HCT116 (cell line): Measurements from ENCODE around the gene DUSP28.

ENCODE experiments used
- CBX3 ChIP-seq: IDR thresholded peaks from 2 replicates; pipeline ENCODE4 v1.6.1; 2012; ENCODE audit warnings: low read depth
- CTCF ChIP-seq, 3 experiments: fragments of 200-600 bp in 1 of 3; sonication (generic) in 1 of 3; IDR thresholded peaks in 2 of 3; conservative IDR thresholded peaks in 1 of 3; 2 replicates each; pipeline ENCODE4 v1.5.1; 2012 to 2017; ENCODE audit warnings: low read depth in 2 of 3, low read length in 2 of 3, antibody characterized with exemption in 1 of 3, borderline replicate concordance in 1 of 3, control low read depth in 1 of 3, mild to moderate bottlenecking in 1 of 3, mixed read lengths in 1 of 3, mixed run types in 1 of 3, moderate library complexity in 1 of 3; ENCODE audit not compliant: insufficient read depth in 1 of 3
- EGR1 ChIP-seq: IDR thresholded peaks from 2 replicates; pipeline ENCODE4 v1.6.1; 2012; ENCODE audit warnings: low read depth
- EZH2 ChIP-seq: fragments of 200-600 bp; sonication (generic); IDR thresholded peaks from 2 replicates; pipeline ENCODE4 v1.6.1; 2017; ENCODE audit warnings: antibody characterized with exemption, mixed run types
- EZH2phosphoT487 ChIP-seq: fragments of 200-600 bp; IDR thresholded peaks from 2 replicates; pipeline ENCODE4 v1.6.1; 2018; ENCODE audit warnings: antibody characterized with exemption, borderline replicate concordance
- FOSL1 ChIP-seq: IDR thresholded peaks from 2 replicates; pipeline ENCODE4 v1.6.1; 2012; ENCODE audit warnings: low read depth
- MAX ChIP-seq: IDR thresholded peaks from 2 replicates; pipeline ENCODE4 v1.6.1; 2012
- POLR2A ChIP-seq: IDR thresholded peaks from 2 replicates; pipeline ENCODE4 v1.7.0; 2011; ENCODE audit warnings: borderline replicate concordance; ENCODE audit not compliant: insufficient read depth, insufficient read length; ENCODE audit errors: extremely low read depth
- POLR2AphosphoS5 ChIP-seq: IDR thresholded peaks from 2 replicates; pipeline ENCODE4 v1.6.1; 2011; ENCODE audit warnings: mild to moderate bottlenecking, low read depth, low read length, moderate library complexity
- SIN3A ChIP-seq: IDR thresholded peaks from 2 replicates; pipeline ENCODE4 v1.6.1; 2012; ENCODE audit warnings: low read depth
- TCF7L2 ChIP-seq: IDR thresholded peaks from 2 replicates; pipeline ENCODE4 v1.7.0; 2011; ENCODE audit warnings: borderline replicate concordance, inconsistent platforms; ENCODE audit not compliant: insufficient read depth, insufficient read length; ENCODE audit errors: extremely low read depth
- ZBTB33 ChIP-seq: IDR thresholded peaks from 2 replicates; pipeline ENCODE4 v1.6.1; 2011; ENCODE audit warnings: mild to moderate bottlenecking, low read length, moderate library complexity; ENCODE audit not compliant: insufficient replicate concordance; ENCODE audit errors: extremely low read depth
- ZNF274 ChIP-seq: fragments of 200-500 bp; sonication (Bioruptor generic); IDR thresholded peaks from 2 replicates; pipeline ENCODE4 v1.6.1; 2014; ENCODE audit warnings: mild to moderate bottlenecking, low read depth, low read length, inconsistent platforms
- TF ChIP-seq, protein P1 (sequence below): IDR thresholded peaks from 2 replicates; pipeline ENCODE4 v1.6.1; 2012; ENCODE audit warnings: low read depth

- TF ChIP-seq MAX (no peak), ZNF274 (no peak), EGR1 (no peak), POLR2A (no peak), CBX3 (no peak), CTCF (IDR thresholded peaks at IDR 0.05 in 2 of 3, conservative IDR thresholded peaks at IDR 0.05 in 1 of 3; ENCODE audit: borderline replicate concordance in 1 of 3, insufficient read depth in 1 of 3, low read depth in 2 of 3, low read length in 2 of 3) (no peak), POLR2AphosphoS5 (no peak), EZH2 (no peak), SIN3A (no peak), TCF7L2 (no peak), FOSL1 (no peak), ZBTB33 (no peak), EZH2phosphoT487 (no peak)
- TF ChIP-seq, protein P1, sequence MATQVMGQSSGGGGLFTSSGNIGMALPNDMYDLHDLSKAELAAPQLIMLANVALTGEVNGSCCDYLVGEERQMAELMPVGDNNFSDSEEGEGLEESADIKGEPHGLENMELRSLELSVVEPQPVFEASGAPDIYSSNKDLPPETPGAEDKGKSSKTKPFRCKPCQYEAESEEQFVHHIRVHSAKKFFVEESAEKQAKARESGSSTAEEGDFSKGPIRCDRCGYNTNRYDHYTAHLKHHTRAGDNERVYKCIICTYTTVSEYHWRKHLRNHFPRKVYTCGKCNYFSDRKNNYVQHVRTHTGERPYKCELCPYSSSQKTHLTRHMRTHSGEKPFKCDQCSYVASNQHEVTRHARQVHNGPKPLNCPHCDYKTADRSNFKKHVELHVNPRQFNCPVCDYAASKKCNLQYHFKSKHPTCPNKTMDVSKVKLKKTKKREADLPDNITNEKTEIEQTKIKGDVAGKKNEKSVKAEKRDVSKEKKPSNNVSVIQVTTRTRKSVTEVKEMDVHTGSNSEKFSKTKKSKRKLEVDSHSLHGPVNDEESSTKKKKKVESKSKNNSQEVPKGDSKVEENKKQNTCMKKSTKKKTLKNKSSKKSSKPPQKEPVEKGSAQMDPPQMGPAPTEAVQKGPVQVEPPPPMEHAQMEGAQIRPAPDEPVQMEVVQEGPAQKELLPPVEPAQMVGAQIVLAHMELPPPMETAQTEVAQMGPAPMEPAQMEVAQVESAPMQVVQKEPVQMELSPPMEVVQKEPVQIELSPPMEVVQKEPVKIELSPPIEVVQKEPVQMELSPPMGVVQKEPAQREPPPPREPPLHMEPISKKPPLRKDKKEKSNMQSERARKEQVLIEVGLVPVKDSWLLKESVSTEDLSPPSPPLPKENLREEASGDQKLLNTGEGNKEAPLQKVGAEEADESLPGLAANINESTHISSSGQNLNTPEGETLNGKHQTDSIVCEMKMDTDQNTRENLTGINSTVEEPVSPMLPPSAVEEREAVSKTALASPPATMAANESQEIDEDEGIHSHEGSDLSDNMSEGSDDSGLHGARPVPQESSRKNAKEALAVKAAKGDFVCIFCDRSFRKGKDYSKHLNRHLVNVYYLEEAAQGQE: no peak
Observed at GRCh38 chr2:240529344-240529999, 30.7 kb upstream of the DUSP28 start.
